Hematopoietic multipotent progenitor cell treated with erythropoietin and hydrocortisone succinate and interleukin-3 and kit ligand, for 6 days (in vitro differentiated cells): ENCODE results near the gene SETD3.

Source experiments
- DNase-seq: peaks from one replicate; pipeline ENCODE4 v3.0.0-alpha.2; 2015

Gene SETD3

DNA sequence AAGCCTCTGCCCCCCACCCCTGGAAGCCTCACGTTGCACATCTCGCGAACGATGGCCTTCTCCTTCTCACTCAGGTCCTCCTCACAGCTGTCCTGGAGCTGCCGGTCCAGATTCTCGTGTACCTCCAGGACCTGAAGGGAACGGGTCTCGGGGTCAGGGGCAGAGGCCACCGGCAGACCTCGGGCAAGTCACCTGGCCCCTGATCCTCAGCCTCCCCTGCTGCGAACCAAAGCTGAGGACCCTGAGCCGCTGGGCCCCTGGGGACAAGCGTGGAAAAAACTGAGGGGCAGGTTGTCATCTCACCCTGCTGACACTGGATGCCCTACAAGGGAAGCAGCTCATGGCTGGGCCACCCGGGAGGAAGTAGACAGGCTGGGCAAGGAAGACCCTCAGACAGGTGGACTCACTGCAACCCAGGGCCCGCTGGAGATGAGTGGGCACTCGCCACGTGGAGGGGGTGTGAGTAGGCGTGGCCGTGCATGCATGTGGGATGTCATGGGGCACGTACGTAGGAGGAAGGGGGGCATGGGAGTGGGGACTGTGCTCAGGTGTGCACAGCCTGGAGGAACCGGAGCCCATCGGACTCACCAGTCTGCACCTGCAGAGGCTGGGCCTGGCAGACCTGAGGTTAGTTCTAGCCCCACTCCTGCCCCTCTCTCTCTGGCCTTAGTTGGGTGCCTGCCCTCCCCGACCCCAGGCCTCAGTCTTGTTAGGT, 35.7 kb upstream of the SETD3 start:
- no peak for DNase-seq

DNA sequence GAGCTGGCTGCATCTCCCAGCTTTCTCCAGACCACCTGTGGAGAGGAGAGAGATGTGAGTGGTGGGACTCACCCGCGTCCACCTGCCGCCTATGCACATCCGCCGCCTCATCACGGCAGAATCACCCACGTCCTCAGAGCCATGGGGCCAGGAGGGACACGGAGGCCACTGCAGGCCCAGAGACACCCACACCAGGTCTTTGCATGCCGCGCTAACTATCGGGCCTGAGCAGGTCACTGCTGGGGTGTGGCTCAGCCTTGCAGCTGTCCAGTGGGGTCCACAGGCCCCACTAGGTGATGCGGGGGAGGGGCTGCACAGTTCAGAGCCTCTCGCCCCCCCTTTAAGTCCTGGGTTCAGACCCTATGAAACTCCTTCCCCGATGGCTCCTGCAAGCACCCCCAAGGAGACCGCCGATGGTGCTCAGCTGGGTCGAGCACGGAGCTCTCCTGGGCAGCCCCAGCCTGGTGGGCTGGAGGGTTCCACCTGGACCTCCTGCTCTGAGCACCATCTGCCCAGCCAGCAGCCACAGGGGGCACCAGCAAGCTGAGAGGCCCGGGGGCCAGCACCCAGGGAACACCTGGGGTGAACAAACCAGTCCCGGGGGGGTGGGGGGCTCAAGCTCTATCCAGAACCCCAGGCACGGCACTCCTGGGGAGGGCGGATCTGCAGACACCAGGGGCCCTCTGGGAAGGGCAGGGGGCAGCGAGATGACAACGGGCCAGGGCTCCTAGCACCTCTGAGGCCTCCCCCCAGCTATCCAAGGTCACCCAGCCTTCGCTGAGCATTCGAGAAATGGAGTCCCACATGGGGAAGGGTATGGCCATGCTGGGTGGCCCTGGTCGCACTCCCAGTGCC, 34.9 kb upstream of the SETD3 start:
- DNase-seq = no peak

DNA sequence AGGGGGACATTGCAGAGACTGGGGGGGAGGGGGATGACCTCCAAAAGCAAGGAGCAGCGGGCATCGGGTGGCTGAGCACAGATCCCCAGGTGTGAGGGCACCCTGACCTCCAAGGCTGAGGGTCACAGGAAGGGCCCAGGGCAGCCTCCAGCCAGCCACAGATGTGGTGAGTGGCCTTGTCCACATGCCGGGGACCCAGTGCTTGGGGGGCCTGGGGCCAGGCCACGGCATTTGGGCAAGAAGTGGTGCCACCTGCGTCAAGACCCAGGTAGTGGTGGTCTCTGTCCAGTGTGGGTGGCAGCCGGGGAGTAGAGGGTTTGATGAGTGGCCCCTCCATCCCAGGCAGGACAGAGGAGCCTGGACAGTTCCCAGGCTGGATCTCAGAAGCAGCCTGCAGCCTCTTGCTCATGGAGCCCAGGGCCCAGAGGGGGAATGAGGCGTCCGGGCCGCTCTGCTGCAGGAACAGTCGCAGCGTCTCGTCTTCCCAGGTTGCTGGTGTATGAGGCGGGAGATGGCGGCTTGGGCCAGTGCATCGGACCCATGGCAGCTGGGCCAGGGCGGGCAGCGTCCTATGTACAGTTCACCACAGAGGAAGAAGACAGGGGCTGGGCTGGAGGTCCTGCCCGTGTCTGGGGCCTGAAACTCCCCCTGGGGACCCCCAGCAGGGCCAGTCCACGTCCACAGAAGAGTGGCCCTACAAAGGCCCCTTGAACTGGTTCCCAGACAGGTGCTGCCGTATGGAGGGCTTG, 34.1 kb upstream of the SETD3 start:
- no peak for DNase-seq

DNA sequence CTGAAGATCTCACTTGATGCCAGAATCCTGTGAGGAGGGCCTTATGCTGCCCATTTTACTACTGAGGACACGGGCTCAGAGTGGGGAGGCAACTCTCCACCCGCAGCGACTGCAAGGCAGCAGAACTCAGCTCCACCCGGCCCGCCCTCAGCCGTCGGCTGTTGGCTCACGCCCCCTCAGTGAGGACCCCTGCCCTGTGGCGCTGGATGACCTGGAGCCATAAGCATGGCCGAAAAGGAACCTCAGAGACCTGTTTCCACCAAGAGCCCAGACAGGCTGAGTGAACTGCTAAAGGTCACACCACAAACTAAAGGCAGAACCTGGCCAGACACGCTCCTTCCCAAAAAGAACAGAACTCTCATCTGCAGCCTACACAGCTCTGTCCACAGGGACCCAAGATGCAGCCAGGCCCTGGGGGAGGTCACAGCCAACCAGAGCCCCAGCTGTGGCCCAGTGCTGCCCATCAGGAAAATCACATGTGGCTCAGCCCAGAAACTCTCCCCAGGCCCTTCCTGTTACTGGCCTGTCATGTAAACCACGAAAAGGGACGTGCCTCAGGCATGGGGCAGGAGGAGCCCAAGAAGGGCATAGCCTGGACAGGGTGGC, 33.4 kb upstream of the SETD3 start:
- DNase-seq = no peak

GRCh38 chr14:99513183-99513694, 32.6 kb upstream of the SETD3 start:
- DNase-seq = no peak

GRCh38 chr14:99512571-99513182, 32.0 kb upstream of the SETD3 start:
- no peak for DNase-seq

DNA sequence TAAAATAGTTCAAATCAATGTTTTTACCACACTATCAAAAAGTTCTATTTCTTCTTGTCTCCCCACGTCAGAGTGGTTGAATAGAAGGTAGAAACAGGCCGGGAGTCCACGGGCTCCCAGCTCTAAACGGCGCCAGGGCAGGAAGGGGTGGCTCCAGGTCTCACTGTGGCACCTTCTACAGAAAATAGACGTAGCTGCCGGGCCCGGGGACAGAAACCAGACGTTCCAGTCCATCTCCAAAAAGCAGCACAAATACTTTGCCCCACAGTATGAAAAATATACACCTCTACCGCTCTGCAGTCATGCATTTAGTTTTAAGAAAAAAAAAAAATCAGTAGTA, 31.4 kb upstream of the SETD3 start:
- no peak for DNase-seq

DNA sequence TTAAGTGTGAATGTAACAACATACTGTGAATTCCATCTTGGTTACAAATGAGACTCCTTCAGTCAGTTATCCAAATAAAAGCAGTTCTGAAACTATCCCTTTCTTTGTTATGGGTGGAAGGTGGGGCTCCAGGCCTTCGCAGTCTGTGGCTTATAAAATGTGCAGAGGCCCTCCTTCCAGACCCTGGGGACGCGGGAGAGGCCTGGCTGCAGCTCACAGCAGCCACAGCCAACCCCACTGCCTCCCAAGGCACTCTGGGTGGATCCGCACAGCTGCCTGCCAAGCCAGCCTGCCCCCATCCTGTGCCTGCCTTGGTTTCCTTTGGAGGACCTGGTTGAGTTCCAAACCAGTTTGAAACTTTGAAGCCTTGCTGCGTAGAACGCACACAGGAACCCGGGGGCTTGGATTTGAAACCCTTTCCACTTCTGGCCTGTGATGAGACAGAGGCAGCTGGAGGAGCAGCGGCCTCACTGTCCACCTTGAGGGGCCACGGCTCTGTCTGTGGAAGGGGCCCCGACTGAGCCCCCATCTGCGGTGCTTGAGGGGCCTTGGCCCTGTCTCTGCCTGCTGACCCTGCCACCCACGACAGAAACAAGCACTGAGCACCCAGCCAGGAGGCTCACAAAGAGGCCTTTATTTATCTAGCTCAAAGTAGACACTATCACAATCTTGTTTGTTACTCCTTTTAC, 30.9 kb upstream of the SETD3 start:
- no peak for DNase-seq

GRCh38 chr14:99510556-99511139, 30.0 kb upstream of the SETD3 start:
- DNase-seq = no peak

GRCh38 chr14:99509871-99510555, 29.4 kb upstream of the SETD3 start:
- no peak for DNase-seq

DNA sequence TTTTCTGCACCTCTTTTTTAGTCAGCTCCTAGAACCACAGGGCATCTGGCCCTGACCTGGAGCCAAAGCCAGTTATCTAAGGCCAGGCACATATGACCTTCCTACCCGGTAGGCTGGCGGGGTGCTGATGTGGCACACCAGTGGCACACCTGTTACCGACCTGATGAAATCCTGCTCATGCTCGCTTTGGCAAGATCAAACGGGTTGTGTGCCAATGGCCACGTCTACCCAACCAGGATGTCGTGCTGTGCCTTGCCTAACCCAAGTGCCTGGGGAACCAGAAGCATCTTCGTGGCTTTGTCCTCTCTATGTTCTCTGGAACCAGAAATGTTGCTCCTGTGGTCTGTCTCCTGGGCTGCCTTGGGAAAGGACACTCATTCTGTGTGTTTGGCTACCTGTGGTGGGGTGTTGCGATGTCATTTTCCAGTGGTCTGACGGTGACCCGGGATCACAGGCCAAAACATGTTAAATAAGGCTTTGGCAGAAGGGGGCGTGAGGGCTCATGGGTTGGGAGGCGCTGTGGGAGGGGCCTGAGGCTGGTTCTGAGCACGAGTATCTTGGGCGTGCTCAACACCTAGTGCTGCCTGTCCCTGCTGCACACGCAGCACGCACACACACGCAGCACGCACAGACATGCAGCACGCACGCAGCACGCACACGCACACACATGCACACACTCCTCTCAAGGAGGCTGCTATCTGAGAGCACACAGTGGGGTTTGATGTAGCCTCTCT, 28.4 kb upstream of the SETD3 start:
- DNase-seq = no peak

- DNase-seq = no peak
Observed at GRCh38 chr14:99507860-99508640, 27.4 kb upstream of the SETD3 start.

DNA sequence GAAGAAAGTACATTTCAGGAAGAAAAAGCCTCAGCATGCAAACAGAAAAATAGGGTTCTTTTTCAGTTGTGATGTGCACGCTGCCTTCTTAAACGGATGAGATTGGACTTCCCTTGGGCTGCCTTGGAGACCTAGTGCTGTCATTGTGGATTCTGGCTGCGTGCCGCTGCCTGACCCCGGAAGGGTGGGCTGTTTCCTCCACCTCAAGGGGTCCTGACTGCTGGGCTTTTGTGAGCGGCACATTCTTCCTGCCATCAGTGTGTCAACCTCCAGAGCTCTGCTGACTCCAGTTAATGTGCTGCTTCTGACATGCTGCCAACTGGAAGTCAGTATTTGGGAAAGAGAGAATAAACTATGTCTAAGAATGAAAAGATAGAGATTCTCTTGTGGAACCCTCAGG, 25.6 kb upstream of the SETD3 start:
- DNase-seq = no peak

GRCh38 chr14:99505089-99505488, 24.4 kb upstream of the SETD3 start:
- no peak for DNase-seq

DNA sequence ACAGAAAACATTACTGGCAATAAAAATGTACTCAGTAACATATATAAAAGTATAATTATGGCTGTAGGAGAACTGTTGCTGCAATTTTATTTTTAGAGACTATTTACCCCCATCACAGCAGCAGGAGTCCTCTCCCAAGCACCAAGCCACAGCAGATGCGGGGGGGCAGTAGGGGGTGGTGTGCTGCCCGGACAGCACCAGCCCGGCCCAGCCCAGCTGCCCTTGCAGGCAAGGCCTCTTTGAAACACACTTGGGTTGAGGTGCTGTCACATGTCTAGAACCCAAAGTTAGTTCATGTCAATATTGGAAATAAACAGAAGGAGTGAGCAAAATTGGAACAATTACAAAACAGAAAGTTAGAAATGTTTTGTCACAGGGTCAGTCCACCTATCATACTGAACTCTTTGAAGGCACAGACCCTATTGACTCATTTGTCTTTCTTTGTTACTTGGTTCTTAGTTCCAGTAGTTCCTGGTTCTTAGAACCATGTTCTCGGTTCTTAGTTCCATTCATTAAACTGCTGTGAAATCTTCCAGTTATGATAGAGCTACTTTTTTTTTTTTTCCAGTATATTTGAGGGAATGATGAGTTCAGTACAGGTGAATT, 23.3 kb upstream of the SETD3 start:
- no peak for DNase-seq

DNA sequence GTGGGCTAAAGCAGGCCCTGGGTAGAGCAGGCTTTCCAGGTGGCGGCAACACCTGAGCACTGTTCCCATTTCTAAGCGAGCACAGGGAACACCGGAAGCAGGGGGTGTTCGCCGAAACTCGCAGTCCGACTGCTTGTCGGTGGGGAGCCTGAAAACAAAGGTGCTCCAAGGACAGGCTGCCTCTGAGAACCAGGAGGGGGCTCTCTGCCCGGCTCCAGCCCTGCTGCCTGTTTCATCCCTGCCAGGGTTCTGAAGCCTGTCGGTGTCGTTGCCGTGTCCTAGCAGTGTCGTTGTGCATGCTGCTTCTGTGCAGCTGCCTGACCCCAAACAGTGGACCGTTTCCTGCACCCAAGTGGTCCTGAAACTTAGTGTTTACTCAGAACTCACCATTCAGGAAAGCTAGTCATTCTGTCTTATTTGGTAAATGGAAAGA, 22.3 kb upstream of the SETD3 start:
- DNase-seq = no peak

- peak; percentile 34 for DNase-seq
Observed at GRCh38 chr14:99497894-99498293, 17.2 kb upstream of the SETD3 start.

GRCh38 chr14:99497341-99497740, 16.7 kb upstream of the SETD3 start:
- no peak for DNase-seq

DNA sequence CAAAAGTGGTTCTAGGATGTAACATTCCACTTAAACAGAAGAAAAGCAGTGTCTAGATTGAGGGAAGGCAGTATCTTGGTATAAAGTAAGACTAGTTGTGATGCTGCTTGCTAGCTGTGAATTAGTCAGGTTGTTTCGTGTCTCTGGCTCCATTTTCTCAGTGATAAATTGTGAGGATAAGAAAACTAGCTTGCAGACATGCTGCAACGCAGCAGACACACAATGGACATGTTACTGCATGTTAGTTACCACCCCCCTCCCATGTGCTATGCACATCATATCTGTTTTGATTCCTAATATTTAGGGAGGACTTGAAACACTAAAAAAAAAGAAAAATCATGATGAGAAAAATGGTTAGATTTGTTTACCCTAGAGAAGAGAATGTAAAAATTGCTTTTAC, 3.4 kb upstream of the SETD3 start:
- no peak for DNase-seq
